ENCODE data around the gene LIMA1. TPM values are rescaled to one million over a fixed set of nuclear protein-coding genes. Genes with fewer than 3 reads are reported as not detected.

LIMA1 gene
- total RNA-seq, 4 donors from 2014 or later, result 85.0 to 140 (median 116) TPM

DNA sequence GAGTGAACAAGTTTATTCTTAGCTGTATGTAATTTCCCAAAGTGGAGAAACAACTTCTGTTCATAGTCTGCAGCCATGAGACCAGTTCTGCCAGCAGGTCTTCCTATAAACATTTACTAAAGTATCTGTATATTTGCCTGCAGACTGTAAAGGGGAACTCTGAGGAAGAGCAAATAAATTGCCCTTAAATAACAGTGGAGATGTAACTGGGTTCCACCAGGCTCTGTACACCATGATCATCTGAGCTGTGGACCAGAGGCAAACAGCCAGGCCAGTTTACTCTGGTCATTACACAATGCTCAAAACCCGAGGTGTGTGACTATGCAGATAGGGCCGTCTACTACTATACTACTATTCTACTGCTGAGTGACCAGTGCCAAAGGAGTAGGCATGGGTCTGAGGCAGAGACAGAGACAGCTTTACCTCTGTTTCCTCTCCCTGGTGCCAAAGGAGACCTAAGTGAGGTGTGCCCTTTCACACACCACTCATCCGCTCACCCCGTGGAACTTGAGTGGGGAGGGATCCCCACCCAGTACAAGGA is 95.0 kb downstream of the LIMA1 start:
- Histone ChIP-seq H3K4me3 (no peak overlapping the region), H3K36me3 (no peaks in the 10 kb centered on the region), H3K9me3 (no peaks in the 10 kb centered on the region), H3K27ac (peak overlapping the region; percentile 53 to 64), H3K27me3 (no peaks in the 10 kb centered on the region), H3K4me1 (peaks cover 10 to 11% of the 10 kb centered on the region in 2 donors)
- TF ChIP-seq, protein P1, sequence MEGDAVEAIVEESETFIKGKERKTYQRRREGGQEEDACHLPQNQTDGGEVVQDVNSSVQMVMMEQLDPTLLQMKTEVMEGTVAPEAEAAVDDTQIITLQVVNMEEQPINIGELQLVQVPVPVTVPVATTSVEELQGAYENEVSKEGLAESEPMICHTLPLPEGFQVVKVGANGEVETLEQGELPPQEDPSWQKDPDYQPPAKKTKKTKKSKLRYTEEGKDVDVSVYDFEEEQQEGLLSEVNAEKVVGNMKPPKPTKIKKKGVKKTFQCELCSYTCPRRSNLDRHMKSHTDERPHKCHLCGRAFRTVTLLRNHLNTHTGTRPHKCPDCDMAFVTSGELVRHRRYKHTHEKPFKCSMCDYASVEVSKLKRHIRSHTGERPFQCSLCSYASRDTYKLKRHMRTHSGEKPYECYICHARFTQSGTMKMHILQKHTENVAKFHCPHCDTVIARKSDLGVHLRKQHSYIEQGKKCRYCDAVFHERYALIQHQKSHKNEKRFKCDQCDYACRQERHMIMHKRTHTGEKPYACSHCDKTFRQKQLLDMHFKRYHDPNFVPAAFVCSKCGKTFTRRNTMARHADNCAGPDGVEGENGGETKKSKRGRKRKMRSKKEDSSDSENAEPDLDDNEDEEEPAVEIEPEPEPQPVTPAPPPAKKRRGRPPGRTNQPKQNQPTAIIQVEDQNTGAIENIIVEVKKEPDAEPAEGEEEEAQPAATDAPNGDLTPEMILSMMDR (IDR thresholded peaks at IDR 0.05), result no peak
- TF ChIP-seq POLR2A (IDR thresholded peaks at IDR 0.05), result no peak
- intact Hi-C loops (cut with DNase I; ENCODE audit: low total_unique reads), result no loop called here
- DNase-seq, result peak; percentile 35 to 39

DNA sequence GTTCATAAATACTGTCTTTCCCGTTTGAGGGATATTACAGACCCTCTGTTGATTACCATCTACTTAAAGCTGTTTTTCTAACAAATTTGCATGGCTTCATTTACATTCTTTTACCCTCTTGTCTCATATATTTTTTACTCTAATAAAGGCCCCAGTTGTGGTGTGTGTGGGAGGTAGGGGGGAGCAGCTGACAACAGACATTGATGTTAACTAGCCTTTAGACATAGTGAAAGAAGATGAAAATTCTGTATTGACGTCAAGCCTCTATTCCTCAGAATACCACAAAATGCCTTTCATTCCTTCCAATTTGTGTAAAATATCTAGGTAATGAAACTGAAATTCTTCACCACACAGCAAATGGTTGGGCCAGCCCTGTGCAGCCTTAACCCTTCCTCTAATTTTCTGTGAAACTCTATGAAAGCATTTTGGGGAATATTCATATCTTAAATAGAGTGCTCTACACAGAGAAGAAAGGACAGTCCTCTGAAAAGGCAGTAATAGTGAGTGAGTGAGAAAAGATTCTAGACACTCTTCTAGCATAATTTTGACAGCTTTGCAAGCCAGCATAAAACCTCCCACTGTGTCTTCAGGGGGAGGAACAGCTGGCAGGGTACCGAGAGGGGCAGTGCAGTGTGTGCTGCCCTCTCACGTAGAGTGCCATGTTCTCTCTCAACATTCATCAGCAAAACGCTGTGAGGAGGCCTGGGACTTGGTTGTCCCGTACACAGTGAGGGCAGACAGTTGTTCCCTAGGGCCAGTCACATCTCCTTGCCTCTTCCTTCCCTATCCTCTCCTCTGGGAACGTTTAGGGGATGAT is 96.0 kb downstream of the LIMA1 start:
- Histone ChIP-seq H3K4me3 (no peak overlapping the region), H3K4me1 (peaks cover 10 to 11% of the 10 kb centered on the region in 2 donors), H3K9me3 (no peaks in the 10 kb centered on the region), H3K36me3 (no peaks in the 10 kb centered on the region), H3K27ac (peak overlapping the region; percentile 53 to 64), H3K27me3 (no peaks in the 10 kb centered on the region)
- no peak for TF ChIP-seq POLR2A (IDR thresholded peaks at IDR 0.05)
- TF ChIP-seq, protein P1 (IDR thresholded peaks at IDR 0.05), result no peak
- DNase-seq, result no peak
- intact Hi-C loops (cut with DNase I; ENCODE audit: low total_unique reads), result no loop called here

DNA sequence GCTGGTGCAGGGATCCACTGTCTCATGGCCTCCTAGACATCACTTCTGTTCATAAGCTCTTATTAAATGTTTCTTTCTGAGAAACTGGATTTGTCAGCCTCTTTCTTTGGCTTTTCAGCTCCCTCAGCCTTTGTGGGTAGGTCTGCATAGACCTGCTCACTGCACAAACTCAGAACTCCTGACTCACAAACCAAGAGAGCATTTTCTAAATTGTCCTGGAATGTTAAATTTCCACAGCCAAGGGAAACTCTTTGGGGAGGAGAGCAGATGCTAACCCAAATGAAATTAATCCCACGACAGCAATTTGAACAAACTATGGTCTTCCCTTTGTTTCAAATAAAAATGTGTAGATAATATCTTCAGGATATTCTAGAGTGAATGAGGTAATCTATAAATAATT is 96.6 kb downstream of the LIMA1 start:
- no peak for DNase-seq
- Histone ChIP-seq H3K4me3 (no peak overlapping the region), H3K27ac (peak overlapping the region in 1 of 2 donors; percentile 64), H3K4me1 (peaks cover 10 to 11% of the 10 kb centered on the region in 2 donors), H3K27me3 (no peaks in the 10 kb centered on the region), H3K36me3 (no peaks in the 10 kb centered on the region), H3K9me3 (no peaks in the 10 kb centered on the region)
- TF ChIP-seq, protein P1 (IDR thresholded peaks at IDR 0.05), result no peak
- no peak for TF ChIP-seq POLR2A (IDR thresholded peaks at IDR 0.05)
- intact Hi-C loops (cut with DNase I; ENCODE audit: low total_unique reads), result no loop called here

DNA sequence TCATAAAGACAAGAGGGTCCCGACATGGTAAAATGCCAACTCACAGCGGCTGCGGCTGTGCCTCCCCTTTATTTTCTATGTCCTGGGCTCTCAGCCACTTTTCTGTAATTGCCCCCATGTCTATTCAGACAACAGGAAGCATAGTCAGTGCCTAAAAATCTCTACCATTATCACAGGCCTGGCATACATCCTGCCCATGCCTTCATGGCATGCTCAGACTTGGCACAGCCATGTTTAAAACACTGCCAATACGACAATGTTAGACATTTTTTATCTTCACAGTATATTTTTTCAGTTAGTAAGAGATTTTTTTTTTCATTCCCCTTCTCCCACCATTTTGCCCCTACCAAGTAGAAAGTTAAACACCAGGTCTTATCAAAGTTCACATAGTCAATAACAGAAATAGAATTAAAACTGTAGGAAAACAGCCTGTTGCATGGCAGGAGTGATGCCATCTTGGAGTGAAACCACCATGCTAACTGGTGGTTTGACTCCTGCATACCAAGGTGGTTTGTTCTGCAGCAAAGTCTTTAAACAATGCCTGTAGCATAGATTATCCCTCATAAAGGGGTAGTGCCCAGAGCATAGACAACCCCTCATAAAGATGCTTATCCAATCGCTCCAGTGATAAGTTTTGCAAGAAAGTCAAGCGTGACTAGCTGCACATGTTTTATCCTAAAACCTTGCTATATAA is 97.2 kb downstream of the LIMA1 start:
- Histone ChIP-seq H3K36me3 (no peaks in the 10 kb centered on the region), H3K9me3 (no peaks in the 10 kb centered on the region), H3K4me1 (peaks cover 10 to 11% of the 10 kb centered on the region in 2 donors), H3K27me3 (no peaks in the 10 kb centered on the region), H3K4me3 (no peak overlapping the region), H3K27ac (peak overlapping the region; percentile 17 to 64)
- intact Hi-C loops (cut with DNase I; ENCODE audit: low total_unique reads), result no loop called here
- DNase-seq, result no peak
- TF ChIP-seq, protein P1 (IDR thresholded peaks at IDR 0.05), result no peak
- TF ChIP-seq POLR2A (IDR thresholded peaks at IDR 0.05), result no peak
